GM23338 (cell line): ENCODE measurements around the gene IL36RN.

Source experiments
- CREB1 ChIP-seq: fragments of 250-450 bp; sonication (Bioruptor Pico); IDR thresholded peaks from 2 replicates; pipeline ENCODE4 v1.5.0; 2020; ENCODE audit warnings: low read depth, mild to moderate bottlenecking, moderate library complexity
- CTCF ChIP-seq, 2 experiments: fragments of 200-600 bp in 1 of 2; sonication (generic) in 1 of 2; conservative IDR thresholded peaks; 2 replicates each; pipeline versions ENCODE4 v1.5.1 to v1.6.1; 2016 to 2017; ENCODE audit warnings: antibody characterized with exemption in 2 of 2, low read depth in 2 of 2, mild to moderate bottlenecking in 2 of 2, moderate library complexity in 1 of 2
- EZH2 ChIP-seq: fragments of 200-600 bp; sonication (generic); IDR thresholded peaks from one replicate; pipeline ENCODE4 v1.8.0; 2017; ENCODE audit warnings: antibody characterized with exemption, mild to moderate bottlenecking, low read depth; ENCODE audit not compliant: unreplicated experiment
- EZH2phosphoT487 ChIP-seq: fragments of 200-600 bp; sonication (generic); IDR thresholded peaks from one replicate; pipeline ENCODE4 v1.8.1; 2018; ENCODE audit warnings: antibody characterized with exemption; ENCODE audit not compliant: unreplicated experiment
- NANOG ChIP-seq: IDR thresholded peaks from 2 replicates; pipeline ENCODE4 v1.6.1; 2016; ENCODE audit warnings: antibody characterized with exemption, borderline replicate concordance
- POLR2AphosphoS5 ChIP-seq: IDR thresholded peaks from 2 replicates; pipeline ENCODE4 v1.6.1; 2016; ENCODE audit warnings: antibody characterized with exemption, low read depth
- ZNF331 ChIP-seq: fragments of 250-450 bp; sonication (Bioruptor Pico); IDR thresholded peaks from 2 replicates; pipeline ENCODE4 v1.5.0; 2020; ENCODE audit warnings: low read depth, mild to moderate bottlenecking, moderate library complexity

- TF ChIP-seq NANOG (no peak), CTCF (conservative IDR thresholded peaks at IDR 0.05; ENCODE audit: low read depth in 2 of 2) (no peak), ZNF331 (no peak), EZH2 (no peak), POLR2AphosphoS5 (no peak), CREB1 (CRISPR knock-in tag) (no peak), EZH2phosphoT487 (no peak)
These were observed 5.3 kb upstream of the IL36RN start for GRCh38 chr2:113053666-113054065.
